AG09319 (cell line): ENCODE data around the gene UNC13D.
A peak's percentile ranks its signal among the peaks of the same experiment; 100 is the strongest.

Source experiments
- DNase-seq: peaks from one replicate; pipeline ENCODE4 v3.0.0-alpha.2; 2010; ENCODE audit warnings: low read depth; ENCODE audit errors: extremely low read depth
- TF ChIP-seq, protein P1 (sequence below): IDR thresholded peaks from 2 replicates; pipeline ENCODE4 v1.5.1; 2011; ENCODE audit warnings: low read depth, mild to moderate bottlenecking, inconsistent platforms, low read length, moderate library complexity

UNC13D gene

DNA sequence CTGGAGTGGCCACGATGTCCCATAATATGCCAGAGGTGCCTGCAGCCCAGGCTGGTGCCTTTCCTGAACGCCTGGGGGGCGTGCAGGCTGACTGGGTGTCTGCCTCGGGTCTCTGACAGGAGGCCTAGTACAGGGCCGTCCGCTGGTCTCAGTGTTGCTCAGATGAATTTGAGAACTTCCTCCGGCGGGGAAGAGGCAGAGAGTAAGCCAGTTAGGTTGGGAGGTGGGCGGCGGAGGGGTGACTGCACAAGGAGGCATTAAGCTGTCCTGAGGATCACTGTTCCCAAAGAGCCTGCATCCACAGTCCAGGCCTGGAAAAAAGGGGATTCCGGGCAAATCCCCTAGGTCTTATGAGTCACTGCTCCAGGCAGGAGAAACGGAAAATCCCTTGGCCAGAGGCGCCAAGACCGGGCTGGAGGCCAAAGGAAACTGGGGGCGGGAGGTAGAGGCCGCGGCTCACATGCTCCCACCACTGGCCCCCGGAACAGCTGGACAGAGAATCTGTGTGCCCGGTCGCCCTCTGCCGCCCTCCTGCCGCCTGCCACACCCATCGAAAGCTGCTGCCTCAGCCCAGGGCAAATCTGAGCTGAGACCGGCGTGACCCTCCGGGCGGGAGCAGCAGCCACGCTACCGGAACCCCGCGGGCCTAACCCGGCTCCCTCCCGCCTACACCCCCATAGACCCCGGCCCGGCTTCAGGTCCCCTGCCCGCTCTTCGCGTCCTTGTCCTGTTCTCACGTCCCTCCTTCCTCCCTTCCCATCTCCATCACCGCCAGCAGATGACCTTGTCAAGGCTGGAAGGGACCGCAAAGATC lies 32.9 kb upstream of the UNC13D start:
- TF ChIP-seq, protein P1, sequence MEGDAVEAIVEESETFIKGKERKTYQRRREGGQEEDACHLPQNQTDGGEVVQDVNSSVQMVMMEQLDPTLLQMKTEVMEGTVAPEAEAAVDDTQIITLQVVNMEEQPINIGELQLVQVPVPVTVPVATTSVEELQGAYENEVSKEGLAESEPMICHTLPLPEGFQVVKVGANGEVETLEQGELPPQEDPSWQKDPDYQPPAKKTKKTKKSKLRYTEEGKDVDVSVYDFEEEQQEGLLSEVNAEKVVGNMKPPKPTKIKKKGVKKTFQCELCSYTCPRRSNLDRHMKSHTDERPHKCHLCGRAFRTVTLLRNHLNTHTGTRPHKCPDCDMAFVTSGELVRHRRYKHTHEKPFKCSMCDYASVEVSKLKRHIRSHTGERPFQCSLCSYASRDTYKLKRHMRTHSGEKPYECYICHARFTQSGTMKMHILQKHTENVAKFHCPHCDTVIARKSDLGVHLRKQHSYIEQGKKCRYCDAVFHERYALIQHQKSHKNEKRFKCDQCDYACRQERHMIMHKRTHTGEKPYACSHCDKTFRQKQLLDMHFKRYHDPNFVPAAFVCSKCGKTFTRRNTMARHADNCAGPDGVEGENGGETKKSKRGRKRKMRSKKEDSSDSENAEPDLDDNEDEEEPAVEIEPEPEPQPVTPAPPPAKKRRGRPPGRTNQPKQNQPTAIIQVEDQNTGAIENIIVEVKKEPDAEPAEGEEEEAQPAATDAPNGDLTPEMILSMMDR, result peak; percentile 39
- DNase-seq, result peak; percentile 90

DNA sequence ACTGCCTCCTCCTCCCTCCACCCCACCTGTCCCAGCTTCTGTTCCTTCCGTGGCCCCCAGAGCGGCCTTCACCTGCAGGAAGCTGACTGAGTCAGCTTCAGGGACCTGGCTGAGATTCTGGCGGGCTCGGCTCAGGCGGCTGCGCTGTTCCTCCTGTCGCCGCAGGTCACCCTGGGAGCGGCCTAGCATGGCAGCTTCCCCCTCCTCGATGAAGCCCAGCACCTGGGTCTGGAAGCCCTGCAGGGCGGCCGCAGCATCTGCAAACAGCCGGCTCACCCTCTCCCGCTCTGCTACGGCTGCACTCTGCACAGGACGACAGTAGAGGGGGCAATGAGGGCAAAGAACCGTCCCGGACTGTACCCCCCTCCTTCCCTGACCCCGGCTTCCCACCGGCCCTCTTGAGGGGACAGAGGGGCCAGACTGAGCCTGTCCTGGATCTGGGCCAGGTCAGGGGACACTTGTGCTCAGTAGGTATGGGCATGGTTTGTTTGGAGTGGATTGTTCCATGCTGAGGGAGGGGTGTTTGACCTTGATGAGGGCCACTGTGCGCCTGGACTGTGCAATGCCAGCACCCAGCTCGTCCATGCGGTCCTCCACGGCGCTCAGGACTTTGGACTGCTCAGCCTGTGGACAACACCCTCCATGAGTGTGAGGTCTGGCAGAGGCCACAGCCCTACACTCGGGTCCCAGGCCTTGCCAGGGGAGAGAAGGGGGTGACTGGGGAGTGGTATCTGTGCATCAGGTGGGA lies 32.2 kb upstream of the UNC13D start:
- DNase-seq, result no peak
- TF ChIP-seq, protein P1, result 0 out of 2 replicates have a peak, but pooled peaks have one; percentile 2

DNA sequence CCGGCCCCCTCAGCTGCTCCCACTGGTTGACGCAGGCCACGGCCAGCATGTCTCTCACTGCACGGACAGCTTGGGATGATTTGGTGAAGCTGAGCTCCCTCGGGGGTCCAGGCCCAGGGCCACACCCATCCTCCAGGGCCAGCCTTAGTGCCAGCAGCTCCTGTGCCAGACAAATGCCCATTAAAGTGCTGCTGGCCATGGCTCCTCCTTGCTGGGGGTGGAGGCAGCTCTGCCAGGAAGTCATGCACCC lies 31.7 kb upstream of the UNC13D start:
- no peak for DNase-seq
- TF ChIP-seq, protein P1, result no peak

DNA sequence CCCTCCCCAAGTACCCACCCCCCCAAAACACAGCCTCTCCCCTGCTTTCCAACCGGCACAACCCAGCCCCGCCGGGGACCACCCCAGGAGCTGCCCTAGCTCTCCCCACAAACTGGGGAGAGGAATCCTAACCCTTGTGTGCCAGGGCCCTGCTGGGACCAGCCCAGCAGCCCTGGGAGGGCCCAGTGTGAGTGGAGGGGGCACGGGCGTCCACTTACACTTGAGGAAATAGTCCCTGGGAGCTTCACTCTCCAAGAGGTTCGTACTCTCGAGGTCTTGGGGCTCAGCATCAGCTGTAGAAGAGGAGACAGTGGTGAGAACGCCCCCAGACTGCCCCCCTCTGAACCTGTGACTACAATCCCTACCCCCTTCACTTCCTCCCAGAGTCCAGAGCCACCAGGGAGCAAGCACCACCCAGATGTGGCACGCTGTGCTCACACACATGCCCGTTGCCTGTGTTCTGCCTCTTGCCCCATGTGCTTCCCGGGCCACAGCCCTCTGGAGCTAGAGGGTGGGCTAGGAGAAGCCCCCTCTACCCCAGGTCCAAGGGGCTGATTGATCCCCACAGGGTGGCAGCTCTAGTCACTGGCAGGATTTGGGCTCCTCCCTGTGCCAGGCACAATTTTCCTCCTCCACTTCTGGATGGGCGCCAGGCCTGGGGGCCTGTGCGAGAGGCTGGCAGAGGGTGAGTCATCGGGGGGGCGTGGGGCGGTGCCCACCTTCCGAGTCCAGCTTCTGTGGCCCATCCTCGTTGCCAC lies 31.2 kb upstream of the UNC13D start:
- no peak for DNase-seq
- TF ChIP-seq, protein P1, result no peak

DNA sequence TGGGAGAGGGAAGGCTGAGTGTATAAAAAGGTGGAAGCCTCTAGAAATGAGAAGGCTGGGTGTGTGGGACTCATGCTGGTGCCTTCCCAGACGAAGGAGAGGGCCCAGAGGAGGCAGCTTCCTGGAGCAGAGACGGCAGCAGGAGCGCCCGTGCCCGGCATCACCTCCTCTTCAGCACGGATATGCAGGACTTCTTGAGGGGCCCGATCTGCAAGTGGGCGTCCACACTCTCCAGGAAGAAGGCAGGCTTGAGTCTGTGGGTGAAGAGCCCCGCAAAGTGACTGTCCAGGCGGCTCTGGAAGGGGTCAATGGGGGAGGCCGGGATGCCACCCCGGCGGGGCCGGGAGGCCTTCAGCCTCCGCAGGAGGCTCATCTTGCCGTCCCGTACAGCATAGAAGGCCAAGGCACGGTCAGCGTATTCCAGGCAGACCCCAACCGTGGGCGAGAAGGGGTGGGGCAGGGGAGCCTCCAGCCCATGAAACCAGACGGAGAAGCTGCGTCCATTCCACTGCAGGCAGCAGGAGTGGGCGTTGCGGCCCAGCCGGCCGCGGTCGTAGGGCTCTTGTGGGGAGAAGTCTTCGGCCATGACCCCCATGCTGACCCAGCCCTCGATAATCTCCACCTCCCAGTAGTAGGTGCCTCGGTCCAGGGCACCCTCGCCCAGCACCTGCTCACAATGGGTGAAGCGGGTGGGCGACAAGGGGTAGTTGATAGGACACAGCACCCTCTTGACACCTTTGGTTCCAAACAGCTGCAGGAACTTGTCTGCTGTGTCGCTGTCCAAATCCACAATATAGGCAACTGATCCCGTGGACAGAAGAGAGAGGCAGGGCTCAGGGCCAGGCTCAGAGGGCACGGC lies 30.3 kb upstream of the UNC13D start:
- TF ChIP-seq, protein P1, result no peak
- DNase-seq, result no peak

DNA sequence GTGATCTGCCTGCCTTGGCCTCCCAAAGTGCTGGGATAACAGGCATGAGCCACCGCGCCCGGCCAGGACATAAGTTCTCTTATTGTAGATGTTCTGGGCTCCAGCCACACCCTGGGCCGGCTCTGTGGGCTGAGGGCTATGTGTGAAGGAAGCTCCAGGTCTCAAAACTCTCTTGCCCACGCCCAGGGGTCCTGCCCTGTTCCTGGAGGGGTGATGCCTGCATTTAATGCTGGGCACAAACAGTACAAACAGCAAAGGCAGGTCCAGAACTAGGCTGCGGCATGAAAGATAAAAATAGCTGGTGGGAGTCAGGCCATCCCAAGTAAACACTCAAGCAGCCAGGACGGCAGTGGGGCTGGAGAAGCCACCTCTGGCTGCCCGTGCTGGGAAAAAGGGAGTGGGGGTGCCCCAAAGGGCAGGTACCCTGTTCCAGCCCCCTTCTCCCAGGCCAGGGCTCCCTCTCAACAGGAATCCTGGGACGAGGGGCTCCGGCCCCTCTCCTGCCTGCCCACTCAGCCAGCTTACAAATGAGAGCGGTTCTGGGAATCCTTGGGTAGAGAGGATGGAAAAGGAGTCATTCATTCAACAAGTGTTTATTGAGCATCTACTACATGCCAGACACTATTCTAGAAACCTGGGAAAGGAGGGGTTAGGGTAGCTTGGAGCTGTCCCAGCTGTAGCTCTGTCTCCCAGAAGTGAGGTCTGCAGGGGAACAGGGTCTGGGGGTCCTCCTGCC lies 29.6 kb upstream of the UNC13D start:
- TF ChIP-seq, protein P1, result no peak
- DNase-seq, result no peak
